Osteoblast (primary cell): ENCODE data around the gene GRIN1. TPM values are rescaled to one million over a fixed set of nuclear protein-coding genes. Genes with fewer than 3 reads are reported as not detected.

ENCODE experiments used
- DNase-seq: peaks from one replicate; pipeline ENCODE4 v3.0.0; 2011; ENCODE audit warnings: low spot score, mixed read lengths; ENCODE audit not compliant: insufficient read length; ENCODE audit errors: missing footprints
- H2AFZ ChIP-seq: 2 replicates; pipeline ENCODE4 v1.6.0; 2011; ENCODE audit warnings: mild to moderate bottlenecking, low read length
- H3K27ac ChIP-seq: 2 replicates; pipeline ENCODE4 v1.5.1; 2011; ENCODE audit warnings: mild to moderate bottlenecking, low read depth, low read length, moderate library complexity
- H3K27me3 ChIP-seq: 2 replicates; pipeline ENCODE4 v1.6.0; 2012; ENCODE audit warnings: mild to moderate bottlenecking, control low read depth, inconsistent platforms, low read length, moderate library complexity; ENCODE audit not compliant: insufficient read depth
- H3K36me3 ChIP-seq: 2 replicates; pipeline ENCODE4 v1.5.1; 2011; ENCODE audit warnings: mild to moderate bottlenecking, low read length, control low read depth, moderate library complexity; ENCODE audit not compliant: insufficient read depth
- H3K4me1 ChIP-seq: 2 replicates; pipeline ENCODE4 v1.5.1; 2011; ENCODE audit warnings: mild to moderate bottlenecking, low read length, control low read depth, moderate library complexity; ENCODE audit not compliant: insufficient read depth
- H3K4me2 ChIP-seq: 2 replicates; pipeline ENCODE4 v1.6.0; 2011; ENCODE audit warnings: mild to moderate bottlenecking, low read length; ENCODE audit not compliant: insufficient read depth
- H3K4me3 ChIP-seq: fragments of 200-600 bp; sonication (generic); 3 replicates; pipeline ENCODE4 v1.5.1; 2012; ENCODE audit warnings: mild to moderate bottlenecking, low read length, inconsistent platforms; ENCODE audit not compliant: insufficient read depth
- H3K79me2 ChIP-seq: 2 replicates; pipeline ENCODE4 v1.6.0; 2012; ENCODE audit warnings: mild to moderate bottlenecking, low read length, control low read depth, inconsistent platforms; ENCODE audit not compliant: insufficient read depth
- H3K9me3 ChIP-seq: 2 replicates; pipeline ENCODE4 v1.5.1; 2011; ENCODE audit warnings: low read depth, low read length, control low read depth
- H4K20me1 ChIP-seq: 2 replicates; pipeline ENCODE4 v1.6.0; 2012; ENCODE audit warnings: mild to moderate bottlenecking, low read length, control low read depth; ENCODE audit not compliant: insufficient read depth
- small RNA-seq: library from RNA; depleted of rRNA; stranded (forward); fragments of <200 nt; gene quantifications from one replicate; pipeline ENCODE3, GENCODE V24; 2012
- total RNA-seq: library from RNA; depleted of rRNA; stranded (reverse); fragments of >200 nt; gene quantifications from 2 replicates; pipeline ENCODE4 v1.2.3, GENCODE V29; 2012
- TF ChIP-seq, protein P1 (sequence below): IDR thresholded peaks from 2 replicates; pipeline ENCODE4 v1.5.1; 2011; ENCODE audit warnings: mild to moderate bottlenecking, low read depth, low read length, moderate library complexity; ENCODE audit errors: extremely low read depth

The GRIN1 gene
- total RNA-seq, 1 donor = not detected

DNA sequence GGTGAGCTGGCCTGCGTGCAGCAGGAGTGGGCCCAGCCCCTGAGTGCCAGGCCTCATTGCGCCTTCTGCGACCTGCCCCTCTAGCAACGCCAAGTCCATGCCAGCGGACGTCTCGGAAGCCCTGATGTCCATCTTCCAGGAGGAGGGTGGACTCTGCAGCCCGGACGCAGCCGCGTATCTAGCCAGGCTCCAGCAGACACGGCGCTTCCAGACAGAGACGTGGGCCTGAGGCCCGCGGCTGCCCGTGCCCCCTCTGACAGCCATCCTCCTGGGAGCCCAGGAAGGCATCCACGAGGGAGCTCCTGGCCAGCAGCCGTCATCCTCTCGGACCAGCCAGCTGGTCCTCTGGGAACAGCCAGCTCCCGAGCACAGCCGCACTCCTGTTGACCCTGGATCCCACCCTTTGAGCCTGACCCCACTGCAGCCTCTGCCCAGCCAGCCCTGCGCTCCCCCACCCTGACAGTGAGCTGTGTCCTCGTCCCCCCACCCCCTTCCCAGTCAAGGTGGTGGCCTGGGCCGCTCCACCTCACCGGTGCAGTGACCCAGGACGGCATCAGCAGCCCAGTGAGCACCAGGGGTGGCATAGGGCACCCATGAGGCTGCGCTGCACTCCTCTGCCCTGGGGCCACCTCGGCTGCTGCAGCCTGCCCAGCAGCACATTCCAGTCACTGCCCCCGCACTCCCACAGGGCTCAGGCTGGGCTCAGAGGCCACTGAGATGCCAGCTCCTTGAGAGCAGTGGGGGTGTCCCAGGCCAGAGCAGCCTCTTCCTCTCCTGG lies 77.4 kb downstream of the GRIN1 start:
- TF ChIP-seq, protein P1, sequence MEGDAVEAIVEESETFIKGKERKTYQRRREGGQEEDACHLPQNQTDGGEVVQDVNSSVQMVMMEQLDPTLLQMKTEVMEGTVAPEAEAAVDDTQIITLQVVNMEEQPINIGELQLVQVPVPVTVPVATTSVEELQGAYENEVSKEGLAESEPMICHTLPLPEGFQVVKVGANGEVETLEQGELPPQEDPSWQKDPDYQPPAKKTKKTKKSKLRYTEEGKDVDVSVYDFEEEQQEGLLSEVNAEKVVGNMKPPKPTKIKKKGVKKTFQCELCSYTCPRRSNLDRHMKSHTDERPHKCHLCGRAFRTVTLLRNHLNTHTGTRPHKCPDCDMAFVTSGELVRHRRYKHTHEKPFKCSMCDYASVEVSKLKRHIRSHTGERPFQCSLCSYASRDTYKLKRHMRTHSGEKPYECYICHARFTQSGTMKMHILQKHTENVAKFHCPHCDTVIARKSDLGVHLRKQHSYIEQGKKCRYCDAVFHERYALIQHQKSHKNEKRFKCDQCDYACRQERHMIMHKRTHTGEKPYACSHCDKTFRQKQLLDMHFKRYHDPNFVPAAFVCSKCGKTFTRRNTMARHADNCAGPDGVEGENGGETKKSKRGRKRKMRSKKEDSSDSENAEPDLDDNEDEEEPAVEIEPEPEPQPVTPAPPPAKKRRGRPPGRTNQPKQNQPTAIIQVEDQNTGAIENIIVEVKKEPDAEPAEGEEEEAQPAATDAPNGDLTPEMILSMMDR = no peak
- no peak for DNase-seq

GRCh38 chr9:137217276-137218211 lies 78.6 kb downstream of the GRIN1 start:
- DNase-seq = no peak
- no peaks in the 10 kb centered on the region for H3K79me2 ChIP-seq
- no peak overlapping the region for H3K4me3 ChIP-seq
- H3K4me2 ChIP-seq = no peak overlapping the region
- no peaks in the 10 kb centered on the region for H3K27me3 ChIP-seq
- no peak overlapping the region for H2AFZ ChIP-seq
- no peak overlapping the region for H3K27ac ChIP-seq
- H3K36me3 ChIP-seq = no peaks in the 10 kb centered on the region
- no peaks in the 10 kb centered on the region for H3K9me3 ChIP-seq
- peaks cover 15% of the 10 kb centered on the region for H3K4me1 ChIP-seq
- no peaks in the 10 kb centered on the region for H4K20me1 ChIP-seq
- TF ChIP-seq, protein P1 = no peak

More for the DNA sequence above, 77.4 kb downstream of the GRIN1 start:
- H3K4me1 ChIP-seq = peaks cover 15% of the 10 kb centered on the region
- H3K27me3 ChIP-seq = no peaks in the 10 kb centered on the region
- H3K36me3 ChIP-seq = no peaks in the 10 kb centered on the region
- no peaks in the 10 kb centered on the region for H3K79me2 ChIP-seq
- H3K4me3 ChIP-seq = no peak overlapping the region
- no peaks in the 10 kb centered on the region for H3K9me3 ChIP-seq
- H3K27ac ChIP-seq = no peak overlapping the region
- no peak overlapping the region for H3K4me2 ChIP-seq
- H4K20me1 ChIP-seq = no peaks in the 10 kb centered on the region
- H2AFZ ChIP-seq = no peak overlapping the region

DNA sequence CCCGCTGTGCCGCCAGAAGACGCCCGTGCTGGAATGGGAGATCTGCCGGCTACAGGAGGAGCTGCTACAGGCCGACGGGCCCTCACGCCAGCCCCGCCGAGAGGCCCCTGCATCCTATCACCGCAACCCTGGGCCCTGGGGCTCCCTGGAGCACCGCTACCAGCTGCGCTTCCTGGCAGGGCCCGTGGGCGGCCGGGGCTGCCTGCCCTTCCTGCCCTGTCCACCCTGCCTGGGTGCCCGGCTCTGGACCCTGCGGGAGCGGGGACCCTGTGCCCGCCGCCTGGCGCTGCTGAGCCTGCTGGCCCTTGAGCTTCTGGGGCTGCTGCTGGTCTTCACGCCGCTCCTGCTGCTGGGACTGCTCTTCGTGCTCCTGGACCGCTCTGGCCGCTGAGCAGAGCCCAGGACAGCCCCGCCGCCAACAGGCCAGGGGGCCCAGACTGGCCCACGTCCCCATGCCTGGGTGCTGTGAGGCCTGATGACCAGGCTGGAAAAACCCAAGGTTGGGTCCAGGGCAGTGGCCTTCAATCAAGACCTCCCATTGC lies 79.3 kb downstream of the GRIN1 start:
- no peak overlapping the region for H2AFZ ChIP-seq
- no peaks in the 10 kb centered on the region for H3K36me3 ChIP-seq
- H3K4me2 ChIP-seq = no peak overlapping the region
- no peak overlapping the region for H3K27ac ChIP-seq
- no peaks in the 10 kb centered on the region for H3K79me2 ChIP-seq
- TF ChIP-seq, protein P1 = no peak
- H3K9me3 ChIP-seq = no peaks in the 10 kb centered on the region
- H3K4me1 ChIP-seq = peaks cover 20% of the 10 kb centered on the region
- H4K20me1 ChIP-seq = no peaks in the 10 kb centered on the region
- H3K4me3 ChIP-seq = no peak overlapping the region
- no peaks in the 10 kb centered on the region for H3K27me3 ChIP-seq
- DNase-seq = no peak

Small RNA genes within 50 kb of the gene (small RNA-seq; reads per million reads assigned to genes)
- not detected for gene MIR3621
- not detected for gene RF00153

Other genes with a start within 250 kb of the GRIN1 start
- 143 and 157 TPM in 2 replicates for gene FBXW5, start 194.4 kb upstream of the GRIN1 start, total RNA-seq
- gene C8G, start 193.9 kb upstream of the GRIN1 start, total RNA-seq = 1.2 TPM in 1 of 2 replicates, not detected in the other
- gene LCN12, start 186.9 kb upstream of the GRIN1 start, total RNA-seq = not detected in 2 replicates
- 37.4 and 57.9 TPM in 2 replicates for gene PTGDS, start 161.7 kb upstream of the GRIN1 start, total RNA-seq
- 4.4 and 5.4 TPM in 2 replicates for gene LCNL1, start 156.2 kb upstream of the GRIN1 start, total RNA-seq
- gene PAXX, start 146.7 kb upstream of the GRIN1 start, total RNA-seq = 13.3 and 16.6 TPM in 2 replicates
- 1.5 and 2.5 TPM in 2 replicates for gene CLIC3, start 142.6 kb upstream of the GRIN1 start, total RNA-seq
- 19.4 and 20.3 TPM in 2 replicates for gene ABCA2, start 110.9 kb upstream of the GRIN1 start, total RNA-seq
- not detected in 2 replicates for gene FUT7, start 107.1 kb upstream of the GRIN1 start, total RNA-seq
- 10.0 and 10.1 TPM in 2 replicates for gene NPDC1, start 93.0 kb upstream of the GRIN1 start, total RNA-seq
- gene ENTPD2, start 85.1 kb upstream of the GRIN1 start, total RNA-seq = not detected in 2 replicates
- 0.88 and 1.1 TPM in 2 replicates for gene SAPCD2, start 68.6 kb upstream of the GRIN1 start, total RNA-seq
- gene UAP1L1, start 61.6 kb upstream of the GRIN1 start, total RNA-seq = 35.9 and 36.9 TPM in 2 replicates
- 94.1 and 103 TPM in 2 replicates for gene MAN1B1, start 52.2 kb upstream of the GRIN1 start, total RNA-seq
- gene DPP7, start 24.4 kb upstream of the GRIN1 start, total RNA-seq = 66.6 and 74.6 TPM in 2 replicates
- not detected in 2 replicates for gene LRRC26, start 30.9 kb downstream of the GRIN1 start, total RNA-seq
- not detected in 2 replicates for gene TMEM210, start 32.9 kb downstream of the GRIN1 start, total RNA-seq
- gene ANAPC2, start 49.4 kb downstream of the GRIN1 start, total RNA-seq = 26.2 and 32.9 TPM in 2 replicates
- gene SSNA1, start 49.5 kb downstream of the GRIN1 start, total RNA-seq = 52.5 and 59.7 TPM in 2 replicates
- 9.7 and 10.5 TPM in 2 replicates for gene TPRN, start 61.6 kb downstream of the GRIN1 start, total RNA-seq
- gene TMEM203, start 66.5 kb downstream of the GRIN1 start, total RNA-seq = 35.4 and 36.9 TPM in 2 replicates
- gene NDOR1, start 66.5 kb downstream of the GRIN1 start, total RNA-seq = 5.0 and 6.2 TPM in 2 replicates
- gene RNF208, start 83.1 kb downstream of the GRIN1 start, total RNA-seq = 0.29 TPM in 1 of 2 replicates, not detected in the other
- gene CYSRT1, start 86.0 kb downstream of the GRIN1 start, total RNA-seq = 1.1 and 1.5 TPM in 2 replicates
- under 0.01 TPM in 1 of 2 replicates, not detected in the other for gene RNF224, start 88.3 kb downstream of the GRIN1 start, total RNA-seq
- gene SLC34A3, start 91.7 kb downstream of the GRIN1 start, total RNA-seq = not detected in 2 replicates
- gene TUBB4B, start 102.1 kb downstream of the GRIN1 start, total RNA-seq = 67.7 and 74.0 TPM in 2 replicates
- 0.36 TPM in 1 of 2 replicates, not detected in the other for gene STPG3, start 112.1 kb downstream of the GRIN1 start, total RNA-seq
- gene NELFB, start 116.2 kb downstream of the GRIN1 start, total RNA-seq = 46.0 and 47.4 TPM in 2 replicates
- 0.29 and 2.5 TPM in 2 replicates for gene TOR4A, start 138.6 kb downstream of the GRIN1 start, total RNA-seq
- under 0.01 TPM in 2 replicates for gene NRARP, start 163.1 kb downstream of the GRIN1 start, total RNA-seq